ENCODE results near the gene SWI5.

SWI5 gene

GRCh38 chr9:128333451-128333869 is 57.4 kb downstream of the SWI5 start:
- TF ChIP-seq POLR2A (IDR thresholded peaks at IDR 0.05; ENCODE audit: low read depth, low read length) = no peak
- TF ChIP-seq TAF1 (IDR thresholded peaks at IDR 0.05; ENCODE audit: borderline replicate concordance, low read depth, low read length) = no peak
- TF ChIP-seq POLR2AphosphoS5 (IDR thresholded peaks at IDR 0.05; ENCODE audit: low read depth, low read length) = no peak
- DNase-seq (ENCODE audit: insufficient read length) (no peak), FAIRE-seq (no peak)

- FAIRE-seq = no peak
- TF ChIP-seq TAF1 (IDR thresholded peaks at IDR 0.05; ENCODE audit: borderline replicate concordance, low read depth, low read length) = no peak
- no peak for TF ChIP-seq POLR2A (IDR thresholded peaks at IDR 0.05; ENCODE audit: low read depth, low read length)
- TF ChIP-seq POLR2AphosphoS5 (IDR thresholded peaks at IDR 0.05; ENCODE audit: low read depth, low read length) = no peak
- no peak for DNase-seq (ENCODE audit: insufficient read length)
These were observed 59.1 kb downstream of the SWI5 start for GRCh38 chr9:128335161-128335560.

GRCh38 chr9:128335914-128336313 is 59.8 kb downstream of the SWI5 start:
- TF ChIP-seq POLR2AphosphoS5 (IDR thresholded peaks at IDR 0.05; ENCODE audit: low read depth, low read length) = no peak
- TF ChIP-seq POLR2A (IDR thresholded peaks at IDR 0.05; ENCODE audit: low read depth, low read length) = no peak
- no peak for TF ChIP-seq TAF1 (IDR thresholded peaks at IDR 0.05; ENCODE audit: borderline replicate concordance, low read depth, low read length)
- FAIRE-seq = no peak
- no peak for DNase-seq (ENCODE audit: insufficient read length)

GRCh38 chr9:128337936-128338335 is 61.9 kb downstream of the SWI5 start:
- TF ChIP-seq POLR2A (IDR thresholded peaks at IDR 0.05; ENCODE audit: low read depth, low read length) (no peak), POLR2AphosphoS5 (IDR thresholded peaks at IDR 0.05; ENCODE audit: low read depth, low read length) (no peak), TAF1 (IDR thresholded peaks at IDR 0.05; ENCODE audit: borderline replicate concordance, low read depth, low read length) (no peak)
- DNase-seq (ENCODE audit: insufficient read length) (no peak), FAIRE-seq (no peak)
